HepG2 (cell line): ENCODE measurements around the gene SPOP. TPM values are rescaled to one million over a fixed set of nuclear protein-coding genes. Genes with fewer than 3 reads are reported as not detected.

Experiments
- POLR2AphosphoS5 ChIP-seq: IDR thresholded peaks from 2 replicates; pipeline ENCODE4 v1.6.1; 2012; ENCODE audit warnings: low read depth, low read length
- ZFY ChIP-seq: sonication (generic); formaldehyde crosslinking; IDR thresholded peaks from 2 replicates; pipeline ENCODE4 v1.4.0; 2020; ENCODE audit warnings: missing genetic modification reagents
- ZIK1 ChIP-seq: sonication (generic); formaldehyde crosslinking; IDR thresholded peaks from 2 replicates; pipeline ENCODE4 v1.5.0; 2020; ENCODE audit warnings: mild to moderate bottlenecking, low read depth, missing genetic modification reagents, borderline replicate concordance
- ZNF121 ChIP-seq: sonication (generic); formaldehyde crosslinking; IDR thresholded peaks from 2 replicates; pipeline ENCODE4 v1.5.0; 2020; ENCODE audit warnings: mild to moderate bottlenecking, missing genetic modification reagents
- ZNF501 ChIP-seq: sonication (generic); formaldehyde crosslinking; IDR thresholded peaks from 2 replicates; pipeline ENCODE4 v1.5.1; 2020; ENCODE audit warnings: mild to moderate bottlenecking, moderate library complexity, missing genetic modification reagents
- polyA plus RNA-seq, 8 experiments: library from polyadenylated mRNA; depleted of rRNA in 3 of 8; stranded (reverse) in 7 of 8; unstranded in 1 of 8; fragments of >200 nt; fragmentation: Illumina TruSeq in 4 of 8; extraction: Trizol in 4 of 8; gene quantifications; 2 replicates each; pipeline versions ENCODE4 v1.2.1 to v1.2.3, GENCODE V29; 2011 to 2016; ENCODE audit warnings: low read depth in 4 of 8, missing spikeins in 1 of 8, mixed read lengths in 1 of 8; ENCODE audit not compliant: insufficient read depth in 1 of 8
- total RNA-seq, 5 experiments: library from RNA; depleted of rRNA; stranded (reverse); fragments of >200 nt; fragmentation: Illumina TruSeq; extraction: Trizol; gene quantifications; 2 replicates each; pipeline ENCODE4 v1.2.3, GENCODE V29; 2016; ENCODE audit warnings: low read depth in 1 of 5
- TF ChIP-seq, protein P1 (sequence below): sonication (generic); formaldehyde crosslinking; conservative IDR thresholded peaks from 2 replicates; pipeline ENCODE4 v1.8.1; 2023; ENCODE audit warnings: missing genetic modification reagents
- TF ChIP-seq, protein P2 (sequence below): IDR thresholded peaks from 2 replicates; pipeline ENCODE4 v1.6.1; 2016
- TF ChIP-seq, protein P3 (sequence below): sonication (generic); formaldehyde crosslinking; IDR thresholded peaks from 2 replicates; pipeline ENCODE4 v1.8.0; 2022; ENCODE audit warnings: mild to moderate bottlenecking, missing genetic modification reagents, borderline replicate concordance
- TF ChIP-seq, protein P4 (sequence below): sonication (generic); formaldehyde crosslinking; IDR thresholded peaks from 2 replicates; pipeline ENCODE4 v1.4.0; 2020; ENCODE audit warnings: missing genetic modification reagents

Gene SPOP
- total and polyA plus RNA-seq, 2 of the 13 experiments (the other 11 are each of a cell fraction or from before 2014, with no cell fraction given) = 52.8 to 60.8 TPM

DNA sequence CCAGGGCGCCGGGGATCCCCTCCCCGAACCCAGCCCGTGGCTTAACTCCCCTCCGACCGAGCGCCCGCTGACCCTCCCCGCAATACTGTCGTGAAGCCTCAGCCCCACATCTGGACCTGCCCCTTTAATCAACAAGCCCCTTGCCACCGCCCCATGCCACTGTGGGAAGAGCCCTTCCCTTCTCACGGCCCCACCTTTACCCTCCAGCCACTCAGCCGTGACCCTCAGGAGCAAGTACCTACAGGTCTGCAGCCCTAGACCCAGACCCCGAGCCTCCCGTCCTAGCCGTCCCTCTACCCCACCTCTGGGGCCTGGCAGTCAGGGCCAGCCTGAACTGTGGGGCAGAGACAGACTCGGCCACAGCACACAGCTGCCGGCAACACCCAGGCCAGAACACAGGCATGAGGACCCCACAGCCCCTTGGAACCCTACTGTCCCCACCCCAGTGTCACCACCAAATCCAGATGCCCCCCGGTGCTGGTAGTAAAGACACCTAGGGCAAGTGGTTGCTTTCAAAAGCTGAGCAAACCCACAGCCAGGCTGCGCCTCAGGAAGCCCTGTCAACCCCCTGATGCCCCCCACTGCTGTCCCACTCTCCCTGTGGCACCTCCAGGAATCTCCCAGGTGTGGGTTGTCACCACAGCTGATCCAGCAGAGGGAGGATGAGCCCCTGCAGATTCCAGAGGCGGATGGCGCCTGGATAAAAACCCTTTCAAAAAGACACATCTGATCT, 100.8 kb downstream of the SPOP start (continued):
- TF ChIP-seq, protein P1, sequence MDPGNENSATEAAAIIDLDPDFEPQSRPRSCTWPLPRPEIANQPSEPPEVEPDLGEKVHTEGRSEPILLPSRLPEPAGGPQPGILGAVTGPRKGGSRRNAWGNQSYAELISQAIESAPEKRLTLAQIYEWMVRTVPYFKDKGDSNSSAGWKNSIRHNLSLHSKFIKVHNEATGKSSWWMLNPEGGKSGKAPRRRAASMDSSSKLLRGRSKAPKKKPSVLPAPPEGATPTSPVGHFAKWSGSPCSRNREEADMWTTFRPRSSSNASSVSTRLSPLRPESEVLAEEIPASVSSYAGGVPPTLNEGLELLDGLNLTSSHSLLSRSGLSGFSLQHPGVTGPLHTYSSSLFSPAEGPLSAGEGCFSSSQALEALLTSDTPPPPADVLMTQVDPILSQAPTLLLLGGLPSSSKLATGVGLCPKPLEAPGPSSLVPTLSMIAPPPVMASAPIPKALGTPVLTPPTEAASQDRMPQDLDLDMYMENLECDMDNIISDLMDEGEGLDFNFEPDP (CRISPR knock-in tag) = 0 out of 2 replicates have a peak, but pooled peaks have one; percentile 82
- TF ChIP-seq ZFY (CRISPR knock-in tag) = no peak
- TF ChIP-seq ZNF501 = peak; percentile 54
- TF ChIP-seq, protein P2, sequence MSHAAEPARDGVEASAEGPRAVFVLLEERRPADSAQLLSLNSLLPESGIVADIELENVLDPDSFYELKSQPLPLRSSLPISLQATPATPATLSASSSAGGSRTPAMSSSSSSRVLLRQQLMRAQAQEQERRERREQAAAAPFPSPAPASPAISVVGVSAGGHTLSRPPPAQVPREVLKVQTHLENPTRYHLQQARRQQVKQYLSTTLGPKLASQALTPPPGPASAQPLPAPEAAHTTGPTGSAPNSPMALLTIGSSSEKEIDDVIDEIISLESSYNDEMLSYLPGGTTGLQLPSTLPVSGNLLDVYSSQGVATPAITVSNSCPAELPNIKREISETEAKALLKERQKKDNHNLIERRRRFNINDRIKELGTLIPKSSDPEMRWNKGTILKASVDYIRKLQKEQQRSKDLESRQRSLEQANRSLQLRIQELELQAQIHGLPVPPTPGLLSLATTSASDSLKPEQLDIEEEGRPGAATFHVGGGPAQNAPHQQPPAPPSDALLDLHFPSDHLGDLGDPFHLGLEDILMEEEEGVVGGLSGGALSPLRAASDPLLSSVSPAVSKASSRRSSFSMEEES (CRISPR knock-in tag) = no peak
- 0 out of 2 replicates have a peak, but pooled peaks have one; percentile 41 for TF ChIP-seq ZIK1 (CRISPR knock-in tag)
- TF ChIP-seq POLR2AphosphoS5 = no peak
- peak; percentile 91 for TF ChIP-seq ZNF121 (CRISPR knock-in tag)
- TF ChIP-seq, protein P3, sequence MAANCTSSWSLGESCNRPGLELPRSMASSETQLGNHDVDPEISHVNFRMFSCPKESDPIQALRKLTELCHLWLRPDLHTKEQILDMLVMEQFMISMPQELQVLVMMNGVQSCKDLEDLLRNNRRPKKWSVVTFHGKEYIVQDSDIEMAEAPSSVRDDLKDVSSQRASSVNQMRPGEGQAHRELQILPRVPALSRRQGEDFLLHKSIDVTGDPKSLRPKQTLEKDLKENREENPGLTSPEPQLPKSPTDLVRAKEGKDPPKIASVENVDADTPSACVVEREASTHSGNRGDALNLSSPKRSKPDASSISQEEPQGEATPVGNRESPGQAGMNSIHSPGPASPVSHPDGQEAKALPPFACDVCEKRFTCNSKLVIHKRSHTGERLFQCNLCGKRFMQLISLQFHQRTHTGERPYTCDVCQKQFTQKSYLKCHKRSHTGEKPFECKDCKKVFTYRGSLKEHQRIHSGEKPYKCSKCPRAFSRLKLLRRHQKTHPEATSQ (CRISPR knock-in tag) = no peak
- TF ChIP-seq, protein P4, sequence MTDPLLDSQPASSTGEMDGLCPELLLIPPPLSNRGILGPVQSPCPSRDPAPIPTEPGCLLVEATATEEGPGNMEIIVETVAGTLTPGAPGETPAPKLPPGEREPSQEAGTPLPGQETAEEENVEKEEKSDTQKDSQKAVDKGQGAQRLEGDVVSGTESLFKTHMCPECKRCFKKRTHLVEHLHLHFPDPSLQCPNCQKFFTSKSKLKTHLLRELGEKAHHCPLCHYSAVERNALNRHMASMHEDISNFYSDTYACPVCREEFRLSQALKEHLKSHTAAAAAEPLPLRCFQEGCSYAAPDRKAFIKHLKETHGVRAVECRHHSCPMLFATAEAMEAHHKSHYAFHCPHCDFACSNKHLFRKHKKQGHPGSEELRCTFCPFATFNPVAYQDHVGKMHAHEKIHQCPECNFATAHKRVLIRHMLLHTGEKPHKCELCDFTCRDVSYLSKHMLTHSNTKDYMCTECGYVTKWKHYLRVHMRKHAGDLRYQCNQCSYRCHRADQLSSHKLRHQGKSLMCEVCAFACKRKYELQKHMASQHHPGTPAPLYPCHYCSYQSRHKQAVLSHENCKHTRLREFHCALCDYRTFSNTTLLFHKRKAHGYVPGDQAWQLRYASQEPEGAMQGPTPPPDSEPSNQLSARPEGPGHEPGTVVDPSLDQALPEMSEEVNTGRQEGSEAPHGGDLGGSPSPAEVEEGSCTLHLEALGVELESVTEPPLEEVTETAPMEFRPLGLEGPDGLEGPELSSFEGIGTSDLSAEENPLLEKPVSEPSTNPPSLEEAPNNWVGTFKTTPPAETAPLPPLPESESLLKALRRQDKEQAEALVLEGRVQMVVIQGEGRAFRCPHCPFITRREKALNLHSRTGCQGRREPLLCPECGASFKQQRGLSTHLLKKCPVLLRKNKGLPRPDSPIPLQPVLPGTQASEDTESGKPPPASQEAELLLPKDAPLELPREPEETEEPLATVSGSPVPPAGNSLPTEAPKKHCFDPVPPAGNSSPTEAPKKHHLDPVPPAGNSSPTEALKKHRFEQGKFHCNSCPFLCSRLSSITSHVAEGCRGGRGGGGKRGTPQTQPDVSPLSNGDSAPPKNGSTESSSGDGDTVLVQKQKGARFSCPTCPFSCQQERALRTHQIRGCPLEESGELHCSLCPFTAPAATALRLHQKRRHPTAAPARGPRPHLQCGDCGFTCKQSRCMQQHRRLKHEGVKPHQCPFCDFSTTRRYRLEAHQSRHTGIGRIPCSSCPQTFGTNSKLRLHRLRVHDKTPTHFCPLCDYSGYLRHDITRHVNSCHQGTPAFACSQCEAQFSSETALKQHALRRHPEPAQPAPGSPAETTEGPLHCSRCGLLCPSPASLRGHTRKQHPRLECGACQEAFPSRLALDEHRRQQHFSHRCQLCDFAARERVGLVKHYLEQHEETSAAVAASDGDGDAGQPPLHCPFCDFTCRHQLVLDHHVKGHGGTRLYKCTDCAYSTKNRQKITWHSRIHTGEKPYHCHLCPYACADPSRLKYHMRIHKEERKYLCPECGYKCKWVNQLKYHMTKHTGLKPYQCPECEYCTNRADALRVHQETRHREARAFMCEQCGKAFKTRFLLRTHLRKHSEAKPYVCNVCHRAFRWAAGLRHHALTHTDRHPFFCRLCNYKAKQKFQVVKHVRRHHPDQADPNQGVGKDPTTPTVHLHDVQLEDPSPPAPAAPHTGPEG (CRISPR knock-in tag) = no peak
